Measurements from ENCODE around the gene ITGA7.

DNA sequence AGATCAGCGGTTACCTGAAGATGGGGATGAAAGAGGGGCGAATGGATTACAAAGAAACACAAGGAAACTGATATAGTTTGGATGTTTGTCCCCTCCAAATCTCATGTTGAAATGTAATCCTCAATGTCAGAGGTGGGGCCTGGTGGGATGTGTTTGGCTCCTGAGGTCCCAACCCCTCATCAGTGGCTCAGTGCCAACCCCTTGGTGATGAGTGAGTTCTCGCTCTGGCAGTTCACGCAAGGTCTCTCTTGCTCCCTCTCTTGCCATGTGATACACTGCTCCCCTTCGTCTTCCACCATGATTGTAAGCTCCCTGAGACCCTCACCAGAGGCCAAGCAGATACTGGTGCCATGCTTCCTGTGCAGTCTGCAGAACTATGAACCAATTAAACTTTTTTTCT is 28.0 kb downstream of the ITGA7 start:
- TF ChIP-seq, protein P1, sequence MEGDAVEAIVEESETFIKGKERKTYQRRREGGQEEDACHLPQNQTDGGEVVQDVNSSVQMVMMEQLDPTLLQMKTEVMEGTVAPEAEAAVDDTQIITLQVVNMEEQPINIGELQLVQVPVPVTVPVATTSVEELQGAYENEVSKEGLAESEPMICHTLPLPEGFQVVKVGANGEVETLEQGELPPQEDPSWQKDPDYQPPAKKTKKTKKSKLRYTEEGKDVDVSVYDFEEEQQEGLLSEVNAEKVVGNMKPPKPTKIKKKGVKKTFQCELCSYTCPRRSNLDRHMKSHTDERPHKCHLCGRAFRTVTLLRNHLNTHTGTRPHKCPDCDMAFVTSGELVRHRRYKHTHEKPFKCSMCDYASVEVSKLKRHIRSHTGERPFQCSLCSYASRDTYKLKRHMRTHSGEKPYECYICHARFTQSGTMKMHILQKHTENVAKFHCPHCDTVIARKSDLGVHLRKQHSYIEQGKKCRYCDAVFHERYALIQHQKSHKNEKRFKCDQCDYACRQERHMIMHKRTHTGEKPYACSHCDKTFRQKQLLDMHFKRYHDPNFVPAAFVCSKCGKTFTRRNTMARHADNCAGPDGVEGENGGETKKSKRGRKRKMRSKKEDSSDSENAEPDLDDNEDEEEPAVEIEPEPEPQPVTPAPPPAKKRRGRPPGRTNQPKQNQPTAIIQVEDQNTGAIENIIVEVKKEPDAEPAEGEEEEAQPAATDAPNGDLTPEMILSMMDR (IDR thresholded peaks at IDR 0.05; ENCODE audit: control extremely low read depth in 1 of 3, insufficient read depth in 1 of 3, low read depth in 1 of 3, low read length in 3 of 3), result no peak
- TF ChIP-seq ZNF274 (IDR thresholded peaks at IDR 0.05; ENCODE audit: borderline replicate concordance, extremely low read depth, low read length), result no peak
